BE2C (cell line): Measurements from ENCODE around the gene FAM174C.

Experiments used
- DNase-seq: peaks from one replicate; pipeline ENCODE4 v3.0.0-alpha.2; 2020
- H3K27me3 ChIP-seq: fragments of 250-450 bp; sonication (Bioruptor Pico); 2 replicates; pipeline ENCODE4 v1.5.1; 2020; ENCODE audit warnings: mild to moderate bottlenecking
- H3K36me3 ChIP-seq: fragments of 250-450 bp; sonication (Bioruptor Pico); 2 replicates; pipeline ENCODE4 v1.5.1; 2020; ENCODE audit warnings: mild to moderate bottlenecking
- H3K4me1 ChIP-seq: fragments of 250-450 bp; sonication (Bioruptor Pico); 2 replicates; pipeline ENCODE4 v1.5.1; 2020
- H3K4me3 ChIP-seq: 2 replicates; pipeline ENCODE4 v1.5.1; 2011; ENCODE audit warnings: low read depth, low read length
- H3K9me3 ChIP-seq: fragments of 250-450 bp; sonication (Bioruptor Pico); 2 replicates; pipeline ENCODE4 v1.5.1; 2020
- TF ChIP-seq, protein P1 (sequence below): IDR thresholded peaks from 2 replicates; pipeline ENCODE4 v1.5.1; 2012; ENCODE audit warnings: mild to moderate bottlenecking, low read depth, low read length

Gene FAM174C

DNA sequence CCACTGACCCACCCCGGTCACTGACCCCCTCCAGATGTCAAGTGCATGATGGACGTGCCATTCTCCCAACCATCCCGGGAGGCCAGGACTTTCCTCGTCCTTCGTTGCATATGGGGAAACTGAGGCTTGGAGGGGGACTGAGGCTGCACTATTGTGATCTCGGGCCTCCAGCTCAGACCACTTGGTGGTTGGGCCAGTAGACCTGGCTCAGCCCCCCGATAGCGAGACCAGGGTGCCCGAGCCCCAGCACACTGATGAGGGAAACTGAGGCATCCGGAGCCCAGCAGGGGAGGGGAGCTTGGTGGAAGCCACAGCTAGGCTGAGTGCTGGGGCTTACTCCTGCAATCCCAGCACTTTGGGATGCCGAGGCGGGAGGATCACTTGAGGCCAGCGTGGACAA lies 20.7 kb downstream of the FAM174C start:
- H3K36me3 ChIP-seq, result no peaks in the 10 kb centered on the region
- no peaks in the 10 kb centered on the region for H3K9me3 ChIP-seq
- DNase-seq, result no peak
- H3K27me3 ChIP-seq, result 0 out of 2 replicates have a peak, but pooled peaks cover 3% of the 10 kb centered on the region
- no peak overlapping the region for H3K4me3 ChIP-seq
- no peaks in the 10 kb centered on the region for H3K4me1 ChIP-seq
- TF ChIP-seq, protein P1, sequence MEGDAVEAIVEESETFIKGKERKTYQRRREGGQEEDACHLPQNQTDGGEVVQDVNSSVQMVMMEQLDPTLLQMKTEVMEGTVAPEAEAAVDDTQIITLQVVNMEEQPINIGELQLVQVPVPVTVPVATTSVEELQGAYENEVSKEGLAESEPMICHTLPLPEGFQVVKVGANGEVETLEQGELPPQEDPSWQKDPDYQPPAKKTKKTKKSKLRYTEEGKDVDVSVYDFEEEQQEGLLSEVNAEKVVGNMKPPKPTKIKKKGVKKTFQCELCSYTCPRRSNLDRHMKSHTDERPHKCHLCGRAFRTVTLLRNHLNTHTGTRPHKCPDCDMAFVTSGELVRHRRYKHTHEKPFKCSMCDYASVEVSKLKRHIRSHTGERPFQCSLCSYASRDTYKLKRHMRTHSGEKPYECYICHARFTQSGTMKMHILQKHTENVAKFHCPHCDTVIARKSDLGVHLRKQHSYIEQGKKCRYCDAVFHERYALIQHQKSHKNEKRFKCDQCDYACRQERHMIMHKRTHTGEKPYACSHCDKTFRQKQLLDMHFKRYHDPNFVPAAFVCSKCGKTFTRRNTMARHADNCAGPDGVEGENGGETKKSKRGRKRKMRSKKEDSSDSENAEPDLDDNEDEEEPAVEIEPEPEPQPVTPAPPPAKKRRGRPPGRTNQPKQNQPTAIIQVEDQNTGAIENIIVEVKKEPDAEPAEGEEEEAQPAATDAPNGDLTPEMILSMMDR, result no peak

DNA sequence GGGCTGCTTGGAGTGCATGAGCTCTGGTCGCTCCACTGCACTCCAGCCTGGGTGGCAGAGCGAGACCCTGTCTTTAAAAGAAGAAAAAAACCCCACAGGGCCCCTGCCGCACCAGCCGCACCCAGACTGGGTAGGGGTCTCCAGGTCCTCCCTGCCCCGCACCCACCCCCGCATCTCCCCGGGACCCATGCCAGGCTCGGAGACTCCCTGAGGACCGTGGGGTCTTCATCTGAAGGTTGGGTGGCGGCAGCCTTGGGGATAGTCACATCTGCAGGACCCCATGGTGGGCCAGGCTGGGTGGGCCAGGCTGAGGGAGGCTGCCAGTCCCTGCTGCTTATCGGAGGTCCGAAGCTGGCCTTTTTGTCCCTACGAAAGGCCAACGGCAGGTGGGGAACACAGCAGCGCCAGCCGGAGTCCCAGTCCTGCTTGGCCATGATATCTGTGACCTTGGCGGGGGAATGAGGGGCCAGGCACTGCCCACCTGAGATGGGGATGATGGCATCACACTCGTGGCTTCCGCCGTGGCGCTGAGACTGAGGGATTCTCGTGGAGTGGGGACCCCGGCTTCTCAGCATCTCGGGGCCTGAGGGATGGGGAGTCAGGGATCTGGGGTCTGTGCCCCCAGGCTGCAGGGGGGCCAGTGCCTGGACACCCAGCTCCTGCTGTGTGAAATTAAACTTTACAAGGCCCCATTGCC lies 21.4 kb downstream of the FAM174C start:
- no peak overlapping the region for H3K4me3 ChIP-seq
- 0 out of 2 replicates have a peak, but pooled peaks cover 3% of the 10 kb centered on the region for H3K27me3 ChIP-seq
- no peaks in the 10 kb centered on the region for H3K4me1 ChIP-seq
- H3K36me3 ChIP-seq, result no peaks in the 10 kb centered on the region
- TF ChIP-seq, protein P1, result no peak
- DNase-seq, result no peak
- H3K9me3 ChIP-seq, result no peaks in the 10 kb centered on the region

DNA sequence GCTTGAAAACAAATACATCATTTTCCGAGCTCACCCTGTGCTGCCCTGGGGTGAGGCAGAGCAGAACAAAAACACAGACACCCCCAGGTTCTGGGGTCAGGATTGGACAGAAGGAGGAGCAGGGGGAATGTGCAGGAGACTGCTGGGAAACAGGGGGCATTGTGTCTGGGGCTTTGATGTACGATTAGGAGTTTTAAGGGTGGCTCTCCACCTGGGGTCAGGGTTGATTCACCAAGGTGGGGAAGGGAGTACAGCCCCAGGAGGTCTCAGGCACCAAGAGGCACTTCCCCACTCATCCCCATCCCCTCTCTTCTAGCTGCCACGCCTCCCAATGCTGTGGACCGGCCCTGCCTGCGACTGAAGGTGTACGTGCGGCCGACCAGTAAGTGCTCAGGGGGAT lies 22.9 kb downstream of the FAM174C start:
- Histone ChIP-seq H3K36me3 (no peaks in the 10 kb centered on the region), H3K9me3 (no peaks in the 10 kb centered on the region), H3K27me3 (0 out of 2 replicates have a peak, but pooled peaks cover 3% of the 10 kb centered on the region), H3K4me3 (no peak overlapping the region), H3K4me1 (no peaks in the 10 kb centered on the region)
- no peak for DNase-seq
- TF ChIP-seq, protein P1, result no peak

DNA sequence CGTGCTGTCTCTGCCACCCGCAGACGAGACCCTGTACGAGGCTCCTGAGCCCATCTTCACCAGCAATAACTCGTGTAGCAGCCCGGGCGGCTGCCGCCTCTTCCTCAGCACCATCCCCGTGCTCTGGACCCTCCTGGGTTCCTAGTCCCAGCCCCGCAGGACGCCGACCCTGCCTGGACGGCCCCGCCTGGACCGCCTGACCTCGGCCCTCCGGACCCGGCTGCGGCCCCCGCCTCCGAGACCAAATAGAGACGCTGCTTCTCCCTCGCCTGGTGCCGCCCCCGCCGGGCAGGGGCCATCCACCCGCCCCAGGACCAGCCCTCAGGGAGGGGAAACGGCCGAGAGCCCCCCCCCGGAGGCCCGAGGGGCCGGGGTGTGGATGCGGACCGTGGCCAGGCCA lies 24.5 kb downstream of the FAM174C start:
- no peak overlapping the region for H3K4me3 ChIP-seq
- TF ChIP-seq, protein P1, result no peak
- H3K36me3 ChIP-seq, result no peaks in the 10 kb centered on the region
- H3K4me1 ChIP-seq, result no peaks in the 10 kb centered on the region
- 0 out of 2 replicates have a peak, but pooled peaks cover 1% of the 10 kb centered on the region for H3K27me3 ChIP-seq
- no peak for DNase-seq
- H3K9me3 ChIP-seq, result no peaks in the 10 kb centered on the region

DNA sequence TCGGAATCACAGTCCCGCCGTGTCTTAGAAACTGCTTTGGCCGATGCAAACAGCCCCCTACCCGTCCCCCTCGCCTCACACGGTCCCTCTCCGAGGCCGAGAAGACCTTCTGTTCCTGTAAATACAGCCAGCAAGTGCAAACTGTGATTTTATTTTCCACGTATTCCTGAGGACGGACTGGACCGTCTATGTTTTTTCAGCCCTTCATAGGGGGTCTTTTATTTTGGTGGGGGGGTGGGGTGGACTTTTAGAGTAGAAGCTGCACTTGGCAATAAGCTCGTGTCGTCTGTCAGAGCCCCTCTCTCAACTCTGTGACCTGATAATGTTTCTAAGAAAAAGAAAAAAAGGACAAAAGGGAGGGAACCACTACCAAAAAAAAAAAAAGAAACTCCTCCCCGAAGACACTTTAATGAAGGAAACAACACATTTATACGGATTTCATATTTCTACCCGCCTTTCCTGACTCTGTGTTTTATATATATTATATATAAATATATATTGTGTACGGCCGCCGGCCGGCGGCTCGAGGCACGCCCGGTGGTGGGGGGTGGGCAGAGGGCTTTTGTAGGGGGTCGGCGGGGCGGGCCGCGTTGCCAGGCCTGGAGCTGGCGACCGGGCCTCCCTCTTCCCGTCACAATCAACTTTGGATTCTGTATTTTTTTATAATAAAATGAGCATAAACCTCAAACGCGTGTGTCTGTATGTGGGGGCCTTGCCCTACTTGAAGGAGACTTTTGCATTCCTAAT lies 25.6 kb downstream of the FAM174C start:
- Histone ChIP-seq H3K9me3 (no peaks in the 10 kb centered on the region), H3K27me3 (no peaks in the 10 kb centered on the region), H3K4me1 (no peaks in the 10 kb centered on the region), H3K36me3 (no peaks in the 10 kb centered on the region), H3K4me3 (no peak overlapping the region)
- TF ChIP-seq, protein P1, result no peak
- no peak for DNase-seq
